C4-2B (cell line): ENCODE results near the gene PTPRN2.

ENCODE experiments used
- ZFX ChIP-seq: fragments of 450-650 bp; IDR thresholded peaks from 2 replicates; pipeline ENCODE4 v1.6.1; 2017
- TF ChIP-seq, protein P1 (sequence below): fragments of 450-650 bp; conservative IDR thresholded peaks from 2 replicates; pipeline ENCODE4 v1.5.1; 2017; ENCODE audit warnings: mild to moderate bottlenecking

- TF ChIP-seq, protein P1, sequence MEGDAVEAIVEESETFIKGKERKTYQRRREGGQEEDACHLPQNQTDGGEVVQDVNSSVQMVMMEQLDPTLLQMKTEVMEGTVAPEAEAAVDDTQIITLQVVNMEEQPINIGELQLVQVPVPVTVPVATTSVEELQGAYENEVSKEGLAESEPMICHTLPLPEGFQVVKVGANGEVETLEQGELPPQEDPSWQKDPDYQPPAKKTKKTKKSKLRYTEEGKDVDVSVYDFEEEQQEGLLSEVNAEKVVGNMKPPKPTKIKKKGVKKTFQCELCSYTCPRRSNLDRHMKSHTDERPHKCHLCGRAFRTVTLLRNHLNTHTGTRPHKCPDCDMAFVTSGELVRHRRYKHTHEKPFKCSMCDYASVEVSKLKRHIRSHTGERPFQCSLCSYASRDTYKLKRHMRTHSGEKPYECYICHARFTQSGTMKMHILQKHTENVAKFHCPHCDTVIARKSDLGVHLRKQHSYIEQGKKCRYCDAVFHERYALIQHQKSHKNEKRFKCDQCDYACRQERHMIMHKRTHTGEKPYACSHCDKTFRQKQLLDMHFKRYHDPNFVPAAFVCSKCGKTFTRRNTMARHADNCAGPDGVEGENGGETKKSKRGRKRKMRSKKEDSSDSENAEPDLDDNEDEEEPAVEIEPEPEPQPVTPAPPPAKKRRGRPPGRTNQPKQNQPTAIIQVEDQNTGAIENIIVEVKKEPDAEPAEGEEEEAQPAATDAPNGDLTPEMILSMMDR: no peak
- no peak for TF ChIP-seq ZFX
Measured at GRCh38 chr7:158260567-158261361, 326.9 kb downstream of the PTPRN2 start.
